ENCODE measurements around the gene LRRC59. TPM values are rescaled to one million over a fixed set of nuclear protein-coding genes. Genes with fewer than 3 reads are reported as not detected.

The LRRC59 gene
- total RNA-seq = 10 to 100 TPM; 60.8 to 68.5 TPM

DNA sequence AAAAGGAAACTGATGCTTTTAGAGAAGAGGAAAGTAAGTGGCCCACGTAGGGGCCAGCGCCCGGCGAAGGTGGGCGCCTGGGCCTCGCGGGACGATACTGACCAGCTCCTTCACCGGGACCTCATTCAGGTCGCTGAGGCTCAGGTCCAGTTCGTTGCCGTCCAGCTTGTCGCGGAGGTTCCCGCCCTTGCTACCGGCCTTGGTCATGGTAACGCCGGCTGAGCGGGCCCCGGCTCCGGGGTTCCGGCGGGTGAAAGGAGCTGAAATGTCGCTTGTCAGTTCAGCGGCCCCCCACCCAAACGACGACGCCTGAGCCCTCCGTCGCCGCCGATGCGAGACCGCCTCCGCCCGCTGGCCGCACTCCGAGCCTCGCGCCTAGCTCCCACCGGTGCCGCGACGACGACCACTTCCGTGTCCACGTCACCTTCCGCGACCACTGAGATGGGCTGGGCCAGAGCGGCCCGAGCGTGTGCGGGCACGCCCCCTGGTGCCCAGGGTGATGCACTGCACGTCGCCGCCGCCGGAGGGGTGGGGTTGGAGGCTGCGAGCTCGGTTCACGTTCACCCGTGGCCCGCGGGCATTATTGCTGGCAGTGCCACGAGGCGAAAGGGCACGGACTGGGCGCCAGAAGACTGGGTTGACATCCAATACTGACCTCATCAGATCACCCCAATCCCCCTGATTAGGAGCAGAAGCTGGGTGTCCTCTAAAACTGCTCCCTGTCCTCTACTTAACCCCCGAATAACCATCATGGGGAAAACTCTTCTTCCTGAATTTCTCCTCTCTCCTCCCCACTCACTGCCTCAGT is at the start of gene LRRC59:
Gene LRRC59, minus strand, starts transcription at position 413 of the 808 bp plus-strand sequence. Its CDS starts 206 bp downstream, at position 207.
- H3K9me3 Mint-ChIP-seq = no peaks in the 10 kb centered on the region
- H3K4me3 Mint-ChIP-seq = peak within 1 kb of the TSS; percentile 80
- CTCF ChIA-PET = interaction anchor here (0.6 to 4.1 kb wide), 57 partner anchors 9 to 1531 kb away, joined by 3 to 76 read pairs (median 4); partner anchors contain the start of genes EME1, MRPL27, PPP1R9B and XYLT2
- H3K4me1 Mint-ChIP-seq = peaks cover 33% of the 10 kb centered on the region
- POLR2A ChIA-PET = interaction anchor here (0.8 to 0.9 kb wide), 2 partner anchors 29 to 122 kb away, joined by 3 to 4 read pairs; partner anchors contain the start of gene ACSF2
- H3K36me3 Mint-ChIP-seq (ENCODE audit: low read depth) = peaks cover 25% of the 10 kb centered on the region
- peak; percentile 93 for DNase-seq
- no peaks in the 10 kb centered on the region for H3K27me3 Mint-ChIP-seq
- H3K27ac Mint-ChIP-seq = peak within 1 kb of the TSS; percentile 89

GRCh38 chr17:50445730-50446325 is 48.5 kb upstream of the LRRC59 start:
- H3K36me3 Mint-ChIP-seq (ENCODE audit: low read depth) = no peaks in the 10 kb centered on the region
- ChIA-PET CTCF (interaction anchor here (0.6 to 1.1 kb wide), 4 partner anchors 19 to 401 kb away, joined by 3 to 5 read pairs (median 4); no protein-coding TSS in a partner anchor), POLR2A (no interaction called here)
- no peaks in the 10 kb centered on the region for H3K27me3 Mint-ChIP-seq
- DNase-seq = no peak
- no peak overlapping the region for H3K27ac Mint-ChIP-seq
- H3K4me1 Mint-ChIP-seq = no peaks in the 10 kb centered on the region
- H3K9me3 Mint-ChIP-seq = no peaks in the 10 kb centered on the region
- H3K4me3 Mint-ChIP-seq = no peak overlapping the region

- no peaks in the 10 kb centered on the region for H3K4me1 Mint-ChIP-seq
- ChIA-PET CTCF (interaction anchor here (1.0 to 1.1 kb wide), 3 partner anchors 9 to 84 kb away, joined by 3 to 5 read pairs (median 3); no protein-coding TSS in a partner anchor), POLR2A (no interaction called here)
- H3K27ac Mint-ChIP-seq = peak overlapping the region; percentile 47
- no peaks in the 10 kb centered on the region for H3K9me3 Mint-ChIP-seq
- no peak for DNase-seq
- no peaks in the 10 kb centered on the region for H3K36me3 Mint-ChIP-seq (ENCODE audit: low read depth)
- H3K4me3 Mint-ChIP-seq = no peak overlapping the region
- H3K27me3 Mint-ChIP-seq = no peaks in the 10 kb centered on the region
Measured at GRCh38 chr17:50444841-50445715, 47.8 kb upstream of the LRRC59 start.

GRCh38 chr17:50443505-50443974 is 46.2 kb upstream of the LRRC59 start:
- Mint-ChIP-seq H3K27me3 (no peaks in the 10 kb centered on the region), H3K27ac (no peak overlapping the region), H3K4me3 (no peak overlapping the region), H3K4me1 (no peaks in the 10 kb centered on the region), H3K9me3 (no peaks in the 10 kb centered on the region), H3K36me3 (ENCODE audit: low read depth) (no peaks in the 10 kb centered on the region)
- DNase-seq = no peak
- CTCF ChIA-PET = interaction anchor here (1.1 to 1.5 kb wide), 2 partner anchors 10 to 18 kb away, joined by 3 to 5 read pairs; partner anchors contain the start of gene ACSF2
- POLR2A ChIA-PET = no interaction called here

DNA sequence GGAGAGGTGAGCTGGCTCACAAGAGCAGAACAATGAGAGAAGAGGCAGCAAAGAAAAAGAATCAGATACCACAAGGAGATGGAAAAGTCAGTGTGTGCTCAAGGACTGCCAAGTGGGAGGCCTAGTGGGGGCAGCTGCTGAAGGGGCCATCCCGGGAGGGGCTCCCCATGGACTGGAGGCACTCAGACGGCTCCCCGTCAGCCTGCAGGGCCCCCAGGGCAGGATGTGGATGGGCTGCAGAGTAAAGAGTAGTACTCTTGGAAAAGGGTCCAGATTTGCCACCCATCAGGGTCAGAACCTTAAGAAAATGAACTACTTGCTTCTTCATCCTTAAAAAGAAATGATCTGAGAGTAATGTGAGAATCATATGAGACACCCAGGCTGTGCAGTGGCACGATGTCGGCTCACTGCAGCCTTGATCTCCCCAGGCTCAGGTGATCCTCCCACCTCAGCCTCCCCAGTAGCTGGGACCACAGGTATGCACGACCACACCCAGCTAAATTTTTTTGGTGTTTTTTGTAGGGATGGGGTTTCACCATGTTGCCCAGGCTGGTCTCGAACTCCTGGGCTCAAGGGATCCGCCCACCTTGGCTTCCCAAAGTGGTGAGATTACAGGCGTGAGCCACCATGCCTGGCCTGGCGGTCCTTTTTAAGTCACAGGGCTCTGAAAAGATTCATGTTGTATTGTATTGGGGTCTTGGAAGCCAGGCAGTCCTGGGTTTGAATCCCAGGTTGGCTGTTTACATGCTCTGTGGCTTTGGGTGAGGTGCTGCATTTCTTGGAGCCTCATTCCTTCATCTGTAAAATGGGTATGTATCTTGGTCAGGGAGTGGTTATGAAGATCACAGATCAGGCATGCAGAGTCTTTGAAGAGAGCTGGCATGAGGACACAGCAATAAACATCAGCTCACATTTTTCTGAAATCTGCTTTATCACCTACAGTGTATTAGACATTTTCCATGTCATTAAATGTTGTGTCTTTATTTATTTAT is 43.8 kb upstream of the LRRC59 start:
- POLR2A ChIA-PET = no interaction called here
- Mint-ChIP-seq H3K27me3 (no peaks in the 10 kb centered on the region), H3K4me3 (no peak overlapping the region)

GRCh38 chr17:50440172-50440837 is 43.0 kb upstream of the LRRC59 start:
- Mint-ChIP-seq H3K27me3 (no peaks in the 10 kb centered on the region), H3K27ac (no peak overlapping the region), H3K4me1 (no peaks in the 10 kb centered on the region), H3K4me3 (no peak overlapping the region), H3K36me3 (ENCODE audit: low read depth) (no peaks in the 10 kb centered on the region), H3K9me3 (no peaks in the 10 kb centered on the region)
- CTCF ChIA-PET = interaction anchor here (0.6 to 1.2 kb wide), 2 partner anchors 16 to 590 kb away, joined by 3 read pairs; no protein-coding TSS in a partner anchor
- POLR2A ChIA-PET = no interaction called here
- DNase-seq = no peak

More for the DNA sequence above, 43.8 kb upstream of the LRRC59 start:
- Mint-ChIP-seq H3K36me3 (ENCODE audit: low read depth) (no peaks in the 10 kb centered on the region), H3K9me3 (no peaks in the 10 kb centered on the region), H3K4me1 (no peaks in the 10 kb centered on the region), H3K27ac (no peak overlapping the region)
- DNase-seq = no peak
- CTCF ChIA-PET = interaction anchor here (0.6 to 1.2 kb wide), 2 partner anchors 15 to 591 kb away, joined by 3 read pairs; no protein-coding TSS in a partner anchor

- ChIA-PET CTCF (interaction anchor here (1.0 kb wide), 1 partner anchor 42 kb away, joined by 3 read pairs; the partner anchor contains the start of gene LRRC59), POLR2A (no interaction called here)
- Mint-ChIP-seq H3K9me3 (no peaks in the 10 kb centered on the region), H3K27me3 (no peaks in the 10 kb centered on the region), H3K4me3 (no peak overlapping the region), H3K4me1 (peaks cover 3% of the 10 kb centered on the region), H3K36me3 (ENCODE audit: low read depth) (no peaks in the 10 kb centered on the region), H3K27ac (no peak overlapping the region)
- no peak for DNase-seq
Measured at GRCh38 chr17:50439008-50439407, 41.7 kb upstream of the LRRC59 start.

GRCh38 chr17:50437409-50437808 is 40.1 kb upstream of the LRRC59 start:
- no peaks in the 10 kb centered on the region for H3K9me3 Mint-ChIP-seq
- ChIA-PET CTCF (interaction anchor here (0.5 to 1.1 kb wide), 4 partner anchors 40 to 287 kb away, joined by 3 to 4 read pairs (median 3); partner anchors contain the start of genes LRRC59 and PPP1R9B), POLR2A (no interaction called here)
- no peak overlapping the region for H3K4me3 Mint-ChIP-seq
- H3K4me1 Mint-ChIP-seq = peaks cover 6% of the 10 kb centered on the region
- no peak overlapping the region for H3K27ac Mint-ChIP-seq
- no peak for DNase-seq
- no peaks in the 10 kb centered on the region for H3K36me3 Mint-ChIP-seq (ENCODE audit: low read depth)
- H3K27me3 Mint-ChIP-seq = no peaks in the 10 kb centered on the region

DNA sequence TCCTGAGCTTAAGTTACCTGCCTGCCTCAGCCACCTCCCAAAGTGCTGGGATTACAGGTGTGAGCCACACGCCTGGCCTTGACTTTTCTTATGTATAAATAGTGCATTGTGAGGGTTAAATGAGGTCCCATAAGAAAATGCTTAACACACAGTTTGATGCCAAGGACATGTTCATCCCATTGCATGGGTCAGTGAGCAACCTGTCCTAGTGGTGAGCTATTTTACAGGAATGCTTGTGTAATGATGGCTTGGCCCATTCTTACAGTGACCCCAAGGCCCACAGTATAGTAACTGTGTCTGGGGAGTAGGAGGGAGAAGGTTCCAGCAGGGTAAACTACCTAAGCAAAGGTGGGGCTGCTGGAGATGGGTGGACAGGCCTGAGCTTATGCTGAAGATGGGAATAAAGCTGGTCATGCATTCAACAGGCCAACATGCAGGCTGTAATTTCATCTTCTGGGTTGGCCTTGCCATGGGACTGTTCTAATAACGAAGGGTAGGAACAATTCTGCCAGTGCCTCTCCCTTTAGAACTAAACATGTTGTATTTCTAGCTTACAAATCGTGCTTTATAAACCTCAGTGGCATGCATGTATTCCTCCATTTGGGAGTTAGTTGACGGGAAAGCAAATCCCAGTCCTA is 34.9 kb upstream of the LRRC59 start:
- DNase-seq = no peak
- H3K4me1 Mint-ChIP-seq = peaks cover 12% of the 10 kb centered on the region
- no peak overlapping the region for H3K4me3 Mint-ChIP-seq
- no peaks in the 10 kb centered on the region for H3K36me3 Mint-ChIP-seq (ENCODE audit: low read depth)
- H3K27me3 Mint-ChIP-seq = no peaks in the 10 kb centered on the region
- H3K9me3 Mint-ChIP-seq = no peaks in the 10 kb centered on the region
- POLR2A ChIA-PET = no interaction called here
- CTCF ChIA-PET = interaction anchor here (1.1 to 1.5 kb wide), 2 partner anchors 28 to 35 kb away, joined by 3 to 5 read pairs; partner anchors contain the start of gene LRRC59
- H3K27ac Mint-ChIP-seq = no peak overlapping the region

DNA sequence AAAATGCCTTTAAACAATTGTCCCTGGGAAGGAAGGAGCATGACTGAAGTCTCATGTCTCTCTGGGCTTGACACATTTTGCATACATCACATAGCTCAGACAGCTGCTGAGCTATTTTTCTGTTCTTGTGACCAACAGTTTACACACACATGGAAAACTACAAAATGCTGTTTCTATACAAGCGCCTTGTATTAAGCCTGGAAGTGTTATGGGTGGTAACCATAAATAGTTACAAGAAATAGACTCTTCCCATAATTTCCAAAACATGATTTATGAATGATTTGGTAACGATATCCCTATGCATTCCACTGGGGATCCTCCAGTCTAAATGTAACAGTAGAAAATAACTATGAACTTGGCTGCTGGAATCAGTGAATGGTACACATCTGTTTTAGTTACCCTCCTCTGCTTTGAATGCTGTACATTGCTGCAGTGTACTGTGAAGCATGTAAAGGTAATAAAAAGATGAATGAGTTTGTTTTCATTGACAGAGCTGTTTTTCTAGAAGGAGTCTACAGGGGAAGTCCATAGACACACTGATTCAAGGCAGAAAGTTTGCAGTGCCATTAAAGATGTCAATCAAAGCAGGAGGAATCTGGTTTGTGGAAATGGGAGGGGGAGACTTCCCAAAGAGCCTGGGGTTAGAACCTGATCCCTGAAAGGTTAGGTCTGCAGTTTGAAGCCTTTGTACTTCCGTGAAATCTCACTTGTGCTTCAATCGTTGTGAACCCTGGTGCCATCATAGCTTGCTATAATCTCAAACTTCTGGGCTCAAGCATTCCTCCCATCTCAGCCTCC is 33.7 kb upstream of the LRRC59 start:
- peaks cover 18% of the 10 kb centered on the region for H3K4me1 Mint-ChIP-seq
- no peaks in the 10 kb centered on the region for H3K36me3 Mint-ChIP-seq (ENCODE audit: low read depth)
- CTCF ChIA-PET = interaction anchor here (1.5 to 2.3 kb wide), 2 partner anchors 34 kb away, joined by 5 to 13 read pairs; partner anchors contain the start of gene LRRC59
- POLR2A ChIA-PET = no interaction called here
- no peak for DNase-seq
- no peak overlapping the region for H3K4me3 Mint-ChIP-seq
- no peak overlapping the region for H3K27ac Mint-ChIP-seq
- no peaks in the 10 kb centered on the region for H3K9me3 Mint-ChIP-seq
- H3K27me3 Mint-ChIP-seq = no peaks in the 10 kb centered on the region
